Measurements from ENCODE around the gene TCF7L2.

GRCh38 chr10:113148901-113149300 lies 198.9 kb downstream of the TCF7L2 start:
- no peak for TF ChIP-seq CTCF (IDR thresholded peaks at IDR 0.05; ENCODE audit: low read depth, low read length)
- TF ChIP-seq EZH2phosphoT487 (IDR thresholded peaks at IDR 0.05; ENCODE audit: low read depth), result no peak

All from OCI-LY3 (cell line).